Measurements from ENCODE around the gene ZSWIM4.

Gene ZSWIM4

GRCh38 chr19:13799669-13800068 lies 4.4 kb downstream of the ZSWIM4 start:
- no peak overlapping the region for H3K27ac ChIP-seq
- no peak for TF ChIP-seq ZFX (IDR thresholded peaks at IDR 0.05; ENCODE audit: borderline replicate concordance)
- TF ChIP-seq CTCF (IDR thresholded peaks at IDR 0.05) = no peak

- TF ChIP-seq CTCF (IDR thresholded peaks at IDR 0.05) = no peak
- no peak for TF ChIP-seq ZFX (IDR thresholded peaks at IDR 0.05; ENCODE audit: borderline replicate concordance)
- H3K27ac ChIP-seq = peak overlapping the region; percentile 29; the same call in 1 of the 2 replicates
Observed at GRCh38 chr19:13803038-13803437, 7.8 kb downstream of the ZSWIM4 start.

GRCh38 chr19:13804830-13805683 lies 9.8 kb downstream of the ZSWIM4 start:
- TF ChIP-seq CTCF (IDR thresholded peaks at IDR 0.05) (peak; percentile 39), ZFX (IDR thresholded peaks at IDR 0.05; ENCODE audit: borderline replicate concordance) (no peak)
- no peak overlapping the region for H3K27ac ChIP-seq

- H3K27ac ChIP-seq = no peak overlapping the region
- TF ChIP-seq ZFX (IDR thresholded peaks at IDR 0.05; ENCODE audit: borderline replicate concordance) (no peak), CTCF (IDR thresholded peaks at IDR 0.05) (no peak)
Observed at GRCh38 chr19:13806728-13807127, 11.5 kb downstream of the ZSWIM4 start.

- TF ChIP-seq ZFX (IDR thresholded peaks at IDR 0.05; ENCODE audit: borderline replicate concordance) (no peak), CTCF (IDR thresholded peaks at IDR 0.05) (no peak)
- no peak overlapping the region for H3K27ac ChIP-seq
Observed at GRCh38 chr19:13807421-13808021, 12.3 kb downstream of the ZSWIM4 start.

GRCh38 chr19:13808856-13809255 lies 13.6 kb downstream of the ZSWIM4 start:
- no peak for TF ChIP-seq ZFX (IDR thresholded peaks at IDR 0.05; ENCODE audit: borderline replicate concordance)
- no peak for TF ChIP-seq CTCF (IDR thresholded peaks at IDR 0.05)
- H3K27ac ChIP-seq = no peak overlapping the region

- no peak overlapping the region for H3K27ac ChIP-seq
- no peak for TF ChIP-seq ZFX (IDR thresholded peaks at IDR 0.05; ENCODE audit: borderline replicate concordance)
- TF ChIP-seq CTCF (IDR thresholded peaks at IDR 0.05) = no peak
Observed at GRCh38 chr19:13812544-13812943, 17.3 kb downstream of the ZSWIM4 start.
